ENCODE data around the gene CDH13. TPM values are rescaled to one million over a fixed set of nuclear protein-coding genes. Genes with fewer than 3 reads are reported as not detected.

The CDH13 gene
- total and polyA plus RNA-seq, 9 of the 15 experiments (the other 6 are each of a cell fraction or from before 2014, with no cell fraction given): 0.03 TPM; not detected in 8

DNA sequence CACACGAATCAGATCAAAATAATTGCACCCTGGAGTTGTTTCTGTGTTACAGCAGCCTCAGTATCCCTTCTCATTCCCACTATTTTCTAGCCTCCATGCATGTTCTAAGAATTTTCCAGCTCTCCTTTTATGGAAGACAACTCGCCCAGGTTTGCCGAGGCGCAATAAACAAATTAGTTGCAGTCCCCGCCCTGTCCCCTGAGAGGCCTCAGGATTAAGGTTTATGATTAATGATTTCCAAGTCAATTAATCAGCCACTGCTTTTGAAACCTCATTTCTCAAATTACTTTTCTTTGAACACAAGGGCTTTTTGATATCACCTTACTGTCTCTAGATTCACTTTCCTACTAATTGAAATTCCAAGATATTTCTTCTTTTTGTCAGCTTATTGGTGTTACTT lies 1042.7 kb downstream of the CDH13 start:
- H3K9ac ChIP-seq (ENCODE audit: insufficient read depth in 1 of 2, low read depth in 2 of 2, low read length in 2 of 2): no peak overlapping the region
- H3K4me3 ChIP-seq: no peak overlapping the region
- TF ChIP-seq ZNF507 (tag; conservative IDR thresholded peaks at IDR 0.05): no peak
- no peak for TF ChIP-seq RBM17 (IDR thresholded peaks at IDR 0.05; ENCODE audit: borderline replicate concordance, low read depth, low read length)
- no peak for TF ChIP-seq CEBPG (CRISPR knock-in tag; IDR thresholded peaks at IDR 0.05)
- TF ChIP-seq CEBPG (tag; conservative IDR thresholded peaks at IDR 0.05 in 1 of 2, IDR thresholded peaks at IDR 0.05 in 1 of 2): no peak
- TF ChIP-seq, protein P1, sequence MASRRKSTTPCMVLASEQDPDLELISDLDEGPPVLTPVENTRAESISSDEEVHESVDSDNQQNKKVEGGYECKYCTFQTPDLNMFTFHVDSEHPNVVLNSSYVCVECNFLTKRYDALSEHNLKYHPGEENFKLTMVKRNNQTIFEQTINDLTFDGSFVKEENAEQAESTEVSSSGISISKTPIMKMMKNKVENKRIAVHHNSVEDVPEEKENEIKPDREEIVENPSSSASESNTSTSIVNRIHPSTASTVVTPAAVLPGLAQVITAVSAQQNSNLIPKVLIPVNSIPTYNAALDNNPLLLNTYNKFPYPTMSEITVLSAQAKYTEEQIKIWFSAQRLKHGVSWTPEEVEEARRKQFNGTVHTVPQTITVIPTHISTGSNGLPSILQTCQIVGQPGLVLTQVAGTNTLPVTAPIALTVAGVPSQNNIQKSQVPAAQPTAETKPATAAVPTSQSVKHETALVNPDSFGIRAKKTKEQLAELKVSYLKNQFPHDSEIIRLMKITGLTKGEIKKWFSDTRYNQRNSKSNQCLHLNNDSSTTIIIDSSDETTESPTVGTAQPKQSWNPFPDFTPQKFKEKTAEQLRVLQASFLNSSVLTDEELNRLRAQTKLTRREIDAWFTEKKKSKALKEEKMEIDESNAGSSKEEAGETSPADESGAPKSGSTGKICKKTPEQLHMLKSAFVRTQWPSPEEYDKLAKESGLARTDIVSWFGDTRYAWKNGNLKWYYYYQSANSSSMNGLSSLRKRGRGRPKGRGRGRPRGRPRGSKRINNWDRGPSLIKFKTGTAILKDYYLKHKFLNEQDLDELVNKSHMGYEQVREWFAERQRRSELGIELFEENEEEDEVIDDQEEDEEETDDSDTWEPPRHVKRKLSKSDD (conservative IDR thresholded peaks at IDR 0.05; ENCODE audit: low read length): no peak
- no peak for TF ChIP-seq ZBTB1 (CRISPR knock-in tag; IDR thresholded peaks at IDR 0.05; ENCODE audit: borderline replicate concordance, low read depth)
- DNase-seq (ENCODE audit: extremely low read depth in 1 of 4, low spot score in 3 of 4) (no peak), FAIRE-seq (no peak), ATAC-seq (no peak)
- intact Hi-C loops (cut with micrococcal nuclease): no loop called here
- no peaks in the 10 kb centered on the region for H3K79me2 ChIP-seq (ENCODE audit: control insufficient read depth, insufficient read depth, low read length)
- ChIA-PET CTCF (ENCODE audit: low intra/inter-chr PET ratio) (no interaction called here), POLR2A (no interaction called here)
- WGBS (ENCODE audit: insufficient coverage, low coverage, missing lambda C conversion rate): 0% methylated on average over 5 of the region's 5 CpGs
- no peaks in the 10 kb centered on the region for H3K9me3 ChIP-seq (replicated peaks; ENCODE audit: control insufficient read depth, insufficient read depth, low read depth, low read length)
- no peak overlapping the region for H3K27ac ChIP-seq (ENCODE audit: extremely low read depth, low read depth, low read length)
- no peaks in the 10 kb centered on the region for H3K4me1 ChIP-seq (replicated peaks in 1 of 2; ENCODE audit: control insufficient read depth in 2 of 2, insufficient read depth in 2 of 2, low read length in 2 of 2)
- H2AFZ ChIP-seq (ENCODE audit: low read depth, low read length): no peak overlapping the region
- H4K20me1 ChIP-seq (replicated peaks; ENCODE audit: control insufficient read depth, insufficient read depth, low read length): no peaks in the 10 kb centered on the region
- BruUV-seq (replicated peaks): no TSS peak
- H3K27me3 ChIP-seq (ENCODE audit: control insufficient read depth in 2 of 2, insufficient read depth in 2 of 2, low read length in 2 of 2): no peaks in the 10 kb centered on the region; a peak in 1 of 5 replicates
- in situ Hi-C loops (cut with MboI): no loop called here
- H3K36me3 ChIP-seq (ENCODE audit: control insufficient read depth, insufficient read depth, low read length): no peaks in the 10 kb centered on the region
- H3K9me1 ChIP-seq (ENCODE audit: control insufficient read depth, insufficient read depth, low read length): no peaks in the 10 kb centered on the region
- no peak overlapping the region for H3K4me2 ChIP-seq (ENCODE audit: insufficient read depth, low read length)

Data from K562 (cell line).